ENCODE data around the gene PSMA7.

The PSMA7 gene

DNA sequence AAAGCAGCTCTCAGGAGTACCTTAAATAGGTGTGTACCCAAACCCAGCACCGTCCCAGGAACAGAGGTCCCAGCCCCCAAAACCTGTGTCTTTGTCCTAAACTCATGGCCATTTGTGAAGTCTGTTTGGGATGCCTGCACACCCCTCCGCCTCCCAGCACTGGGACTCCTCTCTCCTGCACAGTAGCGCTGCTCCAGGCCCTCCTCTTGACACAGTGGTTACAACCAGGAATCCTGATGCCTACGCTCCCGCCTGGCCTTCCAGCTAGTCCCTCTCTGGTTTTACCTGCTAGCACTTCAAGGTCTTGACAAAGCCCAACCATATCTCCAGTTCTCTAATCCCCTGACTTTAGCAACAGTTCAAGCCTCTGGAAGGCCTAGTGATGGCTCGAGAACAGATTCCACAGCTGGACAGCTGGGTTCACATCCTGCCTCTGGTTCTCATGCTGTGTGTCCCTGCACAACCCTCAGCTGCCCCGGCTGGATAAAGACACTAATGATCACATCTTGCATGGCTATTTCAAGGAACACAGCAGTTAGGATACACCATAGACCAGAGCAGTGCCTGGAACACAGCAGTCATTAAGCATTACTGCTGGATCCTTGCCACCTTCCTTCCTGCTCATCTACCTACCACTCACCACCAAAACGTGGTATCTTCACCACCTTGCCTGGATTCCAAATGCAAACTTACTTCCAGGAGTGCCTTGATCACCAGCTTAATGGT lies 5.6 kb downstream of the PSMA7 start:
- in situ Hi-C loops (cut with MboI; ENCODE audit: low sequenced_read_pairs): no loop called here

DNA sequence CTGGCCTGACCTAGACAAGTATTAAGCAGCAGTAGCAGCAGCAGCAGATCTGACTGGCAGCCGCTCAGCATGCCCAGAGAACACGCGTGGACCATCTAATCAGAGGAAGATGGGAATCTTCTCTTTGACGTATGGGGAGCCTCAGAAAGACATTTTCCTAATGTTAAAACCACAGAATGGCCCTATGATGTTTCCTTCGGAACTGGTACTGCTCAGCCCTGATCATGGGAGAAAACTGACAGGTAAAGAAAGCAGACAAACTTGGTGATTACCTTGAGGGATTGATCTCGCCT lies 6.2 kb downstream of the PSMA7 start:
- in situ Hi-C loops (cut with MboI; ENCODE audit: low sequenced_read_pairs): no loop called here

DNA sequence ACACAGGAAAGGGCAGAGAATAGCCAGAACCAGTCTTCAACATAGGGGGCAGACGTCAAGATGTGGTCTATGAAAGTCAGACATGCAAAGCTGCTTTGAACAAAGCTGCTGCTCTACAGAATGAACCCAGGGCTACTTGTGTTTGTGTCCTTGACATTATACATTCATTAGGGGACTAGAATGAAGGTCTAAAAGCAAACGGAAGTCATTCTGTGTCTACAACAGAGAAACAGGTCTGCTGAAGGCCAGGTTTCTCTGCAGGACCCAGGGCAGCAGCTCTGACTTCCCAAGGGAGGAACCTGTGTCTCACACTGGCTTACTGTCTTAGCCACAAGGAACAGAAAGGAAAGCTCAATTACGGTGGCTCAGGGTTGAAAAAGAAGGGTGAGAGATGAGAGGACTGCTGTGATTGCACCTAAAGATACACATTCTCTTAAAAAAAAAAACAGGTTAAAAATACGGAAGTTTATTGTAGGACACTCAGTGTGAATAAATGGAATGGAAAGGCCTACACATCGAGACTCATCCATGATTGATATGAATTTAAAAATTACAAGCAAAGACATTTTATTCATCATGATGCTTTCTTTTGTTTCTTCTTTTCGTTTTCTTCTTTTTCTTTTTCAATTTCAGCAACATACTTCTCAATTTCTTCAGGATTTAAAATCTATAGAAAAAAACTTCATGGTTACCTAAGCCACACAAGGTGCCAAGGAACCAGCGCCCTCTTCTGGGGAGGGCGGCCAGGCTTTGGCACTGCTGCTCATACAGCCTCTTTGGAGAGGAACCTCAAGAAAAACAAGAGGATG lies 6.7 kb downstream of the PSMA7 start:
- in situ Hi-C loops (cut with MboI; ENCODE audit: low sequenced_read_pairs): no loop called here

DNA sequence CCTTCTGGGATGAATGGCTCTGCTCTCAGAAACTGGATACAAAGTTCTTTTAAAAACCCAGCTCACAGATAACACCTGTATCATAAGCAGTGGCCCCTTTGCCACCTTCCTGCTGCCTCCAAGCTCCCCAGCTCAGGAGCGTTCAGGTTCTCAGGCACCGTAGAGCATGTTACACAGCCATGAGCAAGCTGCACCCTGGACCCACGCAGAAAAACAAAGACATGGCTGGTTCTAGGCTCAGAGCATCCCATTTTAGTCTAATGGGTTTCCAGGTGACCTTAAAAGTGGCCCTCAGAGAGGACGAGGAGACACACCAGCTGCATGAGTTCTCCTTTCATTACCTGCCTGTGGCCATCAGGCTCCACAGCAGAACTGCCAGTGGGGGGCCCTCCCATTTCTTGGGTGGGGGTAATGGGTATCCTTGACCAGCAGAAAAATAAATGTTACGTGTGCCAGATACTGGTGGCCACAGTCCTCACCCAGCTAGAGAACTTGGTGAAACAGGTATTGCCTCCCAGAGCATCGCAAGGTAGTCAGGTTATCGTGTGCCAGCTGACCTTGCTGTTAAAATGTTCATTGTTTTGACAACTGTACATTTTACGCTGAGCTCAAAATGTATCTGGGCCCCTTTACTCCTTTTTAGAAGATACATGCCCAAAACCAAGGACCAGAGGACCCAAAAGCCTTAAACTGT lies 7.5 kb downstream of the PSMA7 start:
- in situ Hi-C loops (cut with MboI; ENCODE audit: low sequenced_read_pairs): no loop called here

DNA sequence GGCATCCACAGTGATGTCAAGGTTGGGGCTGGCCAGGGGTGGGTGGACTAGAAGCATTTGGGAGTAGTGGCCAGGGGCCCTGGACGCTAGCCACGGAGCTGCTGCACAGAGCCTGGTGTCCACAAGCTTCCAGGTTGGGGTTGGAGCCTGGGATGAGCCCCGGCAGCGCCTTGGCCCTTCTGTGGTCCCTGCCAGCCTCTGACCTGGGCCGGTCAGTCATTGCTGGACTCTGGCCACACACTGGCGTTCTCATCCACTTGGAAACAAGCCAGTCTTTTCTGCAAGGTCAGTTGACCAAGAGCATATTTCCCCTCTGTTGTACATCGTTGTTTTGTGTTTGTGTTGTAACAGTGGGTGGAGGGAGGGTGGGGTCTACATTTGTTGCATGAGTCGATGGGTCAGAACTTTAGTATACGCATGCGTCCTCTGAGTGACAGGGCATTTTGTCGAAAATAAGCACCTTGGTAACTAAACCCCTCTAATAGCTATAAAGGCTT lies 8.4 kb downstream of the PSMA7 start:
- in situ Hi-C loops (cut with MboI; ENCODE audit: low sequenced_read_pairs): no loop called here

DNA sequence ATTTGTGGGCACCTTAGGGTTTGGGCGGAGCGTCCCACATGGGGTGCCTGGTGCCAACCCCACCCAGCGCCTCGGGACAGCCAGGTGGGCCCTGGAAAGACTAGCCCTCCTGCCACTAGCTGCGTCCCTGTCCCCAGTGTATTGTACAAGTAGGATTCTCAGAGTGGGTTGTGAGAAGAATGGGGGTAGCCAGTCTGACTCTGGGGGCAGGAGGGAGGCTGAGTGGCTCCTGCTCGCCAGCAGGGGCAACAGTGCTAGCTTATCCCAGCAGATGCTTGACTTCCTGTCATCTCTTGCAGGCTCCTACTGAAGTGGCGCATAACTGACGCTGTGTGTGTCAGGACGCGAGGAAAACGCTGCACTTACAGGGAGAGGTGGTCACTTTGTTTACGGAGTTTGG lies 9.3 kb downstream of the PSMA7 start:
- in situ Hi-C loops (cut with MboI; ENCODE audit: low sequenced_read_pairs): no loop called here

DNA sequence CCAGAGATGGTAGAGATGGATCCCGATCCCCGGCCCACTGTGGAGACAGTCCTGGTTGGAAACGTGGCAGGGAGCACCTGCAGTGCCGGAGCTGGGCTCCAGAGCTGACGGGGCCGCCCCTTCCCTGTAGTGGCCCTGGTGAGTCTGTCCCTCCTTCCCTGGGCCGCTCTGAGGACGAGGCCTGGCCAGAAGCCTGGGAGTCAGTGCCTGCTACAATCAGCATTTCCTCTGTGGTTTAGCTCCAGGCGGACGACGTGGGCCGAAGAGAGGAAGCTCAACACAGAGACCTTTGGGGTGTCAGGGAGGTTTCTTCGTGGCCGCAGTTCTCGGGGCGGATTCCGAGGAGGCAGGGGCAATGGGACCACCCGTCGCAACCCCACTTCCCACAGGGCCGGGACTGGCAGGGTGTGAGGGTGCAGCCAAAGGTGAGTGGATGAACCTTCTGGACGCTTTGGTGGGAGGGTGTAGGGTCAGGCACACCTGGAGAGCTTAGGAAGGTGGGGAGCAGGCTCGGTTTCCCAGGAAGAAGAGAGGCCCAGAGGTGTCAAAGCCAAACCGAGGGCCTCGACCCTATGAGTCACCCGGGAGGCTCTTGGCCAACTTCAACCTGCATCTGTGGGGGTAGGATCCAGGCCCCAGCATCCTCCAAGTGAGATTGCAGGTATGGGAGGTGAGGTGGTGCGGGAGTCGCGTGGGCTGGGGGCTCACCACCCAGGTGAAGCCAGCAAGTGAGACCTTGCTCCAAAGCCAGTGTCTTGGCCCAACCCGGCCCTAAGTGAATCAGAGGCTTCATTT lies 9.9 kb downstream of the PSMA7 start:
- in situ Hi-C loops (cut with MboI; ENCODE audit: low sequenced_read_pairs): no loop called here

DNA sequence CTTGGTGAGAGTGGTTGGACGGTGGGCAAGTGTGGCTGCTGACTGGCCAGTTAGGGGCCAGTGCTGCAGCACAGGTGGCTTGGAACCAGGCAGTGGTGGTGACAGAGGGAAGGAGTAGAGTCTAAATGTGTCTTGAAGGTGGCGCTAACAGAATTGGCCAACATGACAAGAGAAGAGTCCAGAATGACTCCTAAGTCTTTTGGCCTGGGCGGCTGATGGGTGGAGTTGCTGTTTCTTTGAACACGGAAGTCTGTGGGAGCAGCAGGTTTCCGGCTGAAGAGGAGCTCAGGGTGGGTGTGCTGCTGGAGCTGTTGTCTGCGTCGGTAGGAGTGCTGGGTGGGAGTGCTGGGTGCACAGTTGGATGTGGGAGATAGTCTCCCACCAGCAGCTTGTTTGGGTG lies 10.8 kb downstream of the PSMA7 start:
- in situ Hi-C loops (cut with MboI; ENCODE audit: low sequenced_read_pairs): no loop called here

DNA sequence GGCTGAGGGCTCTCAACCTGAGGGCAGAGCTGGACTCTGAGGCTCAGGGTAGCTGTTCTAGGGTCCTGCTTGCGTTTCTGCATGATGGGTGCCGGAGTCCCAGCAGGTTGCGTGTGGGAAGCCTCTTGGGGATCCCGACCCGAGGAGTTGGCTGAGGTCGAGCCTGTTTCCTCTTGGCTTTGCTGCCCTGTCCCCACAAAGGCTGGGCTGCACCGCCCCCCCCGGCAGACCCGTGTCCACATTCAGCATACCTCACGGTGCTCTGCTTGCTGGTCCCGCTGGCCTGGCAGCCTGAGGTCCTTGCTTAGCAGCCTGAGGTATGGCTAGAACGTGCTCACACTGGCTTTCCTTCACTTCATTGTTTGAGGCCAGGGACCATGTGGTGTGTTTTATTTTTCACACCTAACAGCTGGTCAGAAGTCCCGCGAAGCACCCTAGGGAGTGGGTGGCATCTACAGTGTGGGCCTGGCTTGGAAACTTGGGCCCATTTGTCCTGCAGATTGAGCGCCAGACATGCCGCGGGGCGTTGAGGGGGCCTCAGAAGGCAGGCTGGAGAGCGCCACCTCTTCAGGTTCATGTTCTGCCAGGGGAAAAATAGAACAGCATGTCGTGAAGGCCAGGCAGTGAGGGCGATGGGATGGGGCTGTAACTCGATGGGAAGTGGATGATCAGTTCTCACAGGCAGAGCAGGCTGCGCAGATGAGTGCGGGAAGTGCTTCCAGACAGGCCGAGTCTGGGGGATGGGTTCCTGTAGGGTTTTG lies 11.5 kb downstream of the PSMA7 start:
- in situ Hi-C loops (cut with MboI; ENCODE audit: low sequenced_read_pairs): no loop called here

DNA sequence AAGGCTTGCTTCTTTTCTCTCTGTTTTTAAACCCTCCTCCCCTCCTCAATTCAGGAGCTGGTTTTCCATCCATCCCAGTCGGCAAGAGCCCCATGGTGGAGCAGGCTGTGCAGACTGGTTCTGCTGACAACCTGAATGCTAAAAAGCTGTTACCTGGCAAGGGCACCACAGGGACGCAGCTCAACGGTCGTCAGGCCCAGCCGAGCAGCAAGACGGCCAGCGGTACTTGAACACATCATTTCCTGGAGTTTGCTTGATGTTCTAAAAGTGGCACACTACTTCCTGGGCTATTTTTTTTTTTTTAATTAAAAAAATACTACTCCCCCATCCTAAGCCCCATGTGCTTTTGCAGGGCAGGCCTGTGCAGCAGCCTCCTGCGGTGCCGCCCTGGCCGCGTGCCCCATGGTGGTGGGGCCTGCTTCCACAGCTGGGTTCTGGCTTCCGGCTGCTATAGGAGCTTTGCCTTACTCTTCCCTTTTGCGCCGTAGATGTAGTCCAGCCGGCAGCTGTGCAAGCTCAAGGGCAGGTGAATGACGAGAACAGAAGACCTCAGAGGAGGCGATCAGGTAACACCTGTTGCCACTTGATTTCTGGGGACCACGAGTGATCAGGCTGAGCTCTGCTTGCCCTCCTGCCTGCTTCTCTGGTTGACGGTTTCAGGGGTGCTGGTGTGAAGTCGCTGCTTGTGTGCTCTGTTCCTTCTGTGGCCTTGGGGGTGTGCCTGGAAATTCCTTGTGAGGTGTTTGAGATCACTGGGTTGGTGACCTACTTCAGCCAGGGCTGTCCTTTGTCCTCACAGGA lies 13.3 kb downstream of the PSMA7 start:
- in situ Hi-C loops (cut with MboI; ENCODE audit: low sequenced_read_pairs): no loop called here

DNA sequence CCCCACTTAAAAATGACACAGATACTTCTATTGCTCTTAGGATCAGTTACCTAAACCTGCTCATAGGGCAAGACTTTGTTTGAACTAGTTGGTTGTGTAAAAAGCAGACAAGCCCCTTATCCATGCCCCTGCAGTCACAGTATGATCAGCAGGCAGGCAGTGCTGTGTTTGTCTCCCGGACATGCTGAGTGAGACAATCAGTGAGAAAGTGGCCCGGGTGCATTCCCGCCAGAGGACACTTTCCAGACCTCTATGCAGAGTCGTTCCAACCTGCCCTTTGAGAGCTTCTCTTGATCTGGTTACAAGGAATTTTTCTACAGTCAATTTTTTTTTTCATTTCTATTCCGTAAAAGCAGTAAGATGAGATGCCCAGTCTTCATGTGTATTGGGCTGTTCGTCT lies 14.7 kb downstream of the PSMA7 start:
- in situ Hi-C loops (cut with MboI; ENCODE audit: low sequenced_read_pairs): no loop called here

DNA sequence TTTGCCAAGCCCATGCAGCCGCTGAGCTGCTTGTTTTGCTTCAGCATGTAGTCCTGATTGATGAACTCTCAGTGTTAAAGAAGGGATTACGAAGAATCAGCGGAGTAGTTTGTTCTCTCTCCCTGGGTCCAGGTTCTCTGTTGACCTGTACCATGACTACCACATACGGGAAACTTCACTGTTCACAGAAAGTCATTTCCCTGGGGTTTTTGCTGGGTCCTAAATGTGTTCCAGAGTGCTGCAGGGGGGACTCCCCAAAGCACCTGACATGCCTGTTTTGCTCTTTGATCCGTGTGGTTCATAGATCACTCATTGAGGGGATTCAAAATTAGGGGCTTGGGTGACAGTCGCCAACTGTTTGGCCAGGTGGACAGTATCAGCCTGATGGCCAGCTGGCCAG lies 15.4 kb downstream of the PSMA7 start:
- in situ Hi-C loops (cut with MboI; ENCODE audit: low sequenced_read_pairs): no loop called here

DNA sequence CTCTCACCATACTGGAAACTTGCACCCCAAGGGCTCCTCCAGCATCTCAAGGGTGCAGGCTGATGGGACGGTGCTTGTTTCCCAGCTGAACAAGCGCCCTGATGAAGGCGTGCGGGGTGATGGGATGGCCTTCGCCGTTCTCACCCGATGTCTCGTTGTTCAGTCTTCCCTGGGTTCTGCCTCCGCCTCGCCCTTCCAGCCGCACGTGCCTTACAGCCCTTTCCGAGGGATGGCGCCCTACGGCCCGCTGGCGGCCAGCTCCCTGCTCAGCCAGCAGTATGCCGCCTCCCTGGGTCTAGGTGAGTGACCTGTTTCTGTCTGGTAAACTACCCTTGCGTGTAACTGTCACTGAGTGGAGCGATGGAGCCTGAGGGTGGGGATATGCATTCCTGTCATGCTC lies 17.1 kb downstream of the PSMA7 start:
- in situ Hi-C loops (cut with MboI; ENCODE audit: low sequenced_read_pairs): no loop called here

DNA sequence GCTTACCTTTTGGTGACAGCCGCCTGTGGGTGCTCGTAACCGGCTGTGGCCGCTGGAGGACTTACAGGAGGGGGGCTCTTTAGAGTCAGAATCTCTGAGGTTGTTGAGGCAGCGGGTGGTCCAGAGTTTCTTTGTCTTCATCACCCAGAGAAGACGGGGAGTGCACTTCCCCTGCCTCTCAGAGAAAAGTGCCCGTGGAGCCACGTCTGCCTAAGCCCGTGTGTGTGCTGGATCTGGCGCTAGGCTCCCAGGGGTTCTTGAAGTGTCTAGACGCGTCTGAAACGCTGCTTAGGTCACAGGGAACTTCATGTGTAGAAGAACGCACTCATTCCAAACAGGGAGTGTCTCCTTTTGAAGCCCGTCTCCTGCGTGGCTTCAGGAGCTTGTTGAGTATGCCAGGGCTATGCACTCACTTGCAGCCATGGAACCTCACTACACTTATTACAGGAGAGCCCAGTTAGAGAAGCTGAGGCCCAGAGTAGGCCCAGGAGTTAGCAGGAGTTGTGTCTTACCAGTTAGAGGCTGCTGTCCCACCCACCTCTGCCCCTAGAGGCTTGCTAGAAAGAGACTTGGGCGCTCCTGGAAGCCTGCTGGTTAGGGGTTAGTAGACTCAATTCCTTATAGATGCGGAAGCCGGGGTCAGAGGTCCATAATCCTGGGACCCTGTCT lies 19.6 kb downstream of the PSMA7 start:
- in situ Hi-C loops (cut with MboI; ENCODE audit: low sequenced_read_pairs): no loop called here

DNA sequence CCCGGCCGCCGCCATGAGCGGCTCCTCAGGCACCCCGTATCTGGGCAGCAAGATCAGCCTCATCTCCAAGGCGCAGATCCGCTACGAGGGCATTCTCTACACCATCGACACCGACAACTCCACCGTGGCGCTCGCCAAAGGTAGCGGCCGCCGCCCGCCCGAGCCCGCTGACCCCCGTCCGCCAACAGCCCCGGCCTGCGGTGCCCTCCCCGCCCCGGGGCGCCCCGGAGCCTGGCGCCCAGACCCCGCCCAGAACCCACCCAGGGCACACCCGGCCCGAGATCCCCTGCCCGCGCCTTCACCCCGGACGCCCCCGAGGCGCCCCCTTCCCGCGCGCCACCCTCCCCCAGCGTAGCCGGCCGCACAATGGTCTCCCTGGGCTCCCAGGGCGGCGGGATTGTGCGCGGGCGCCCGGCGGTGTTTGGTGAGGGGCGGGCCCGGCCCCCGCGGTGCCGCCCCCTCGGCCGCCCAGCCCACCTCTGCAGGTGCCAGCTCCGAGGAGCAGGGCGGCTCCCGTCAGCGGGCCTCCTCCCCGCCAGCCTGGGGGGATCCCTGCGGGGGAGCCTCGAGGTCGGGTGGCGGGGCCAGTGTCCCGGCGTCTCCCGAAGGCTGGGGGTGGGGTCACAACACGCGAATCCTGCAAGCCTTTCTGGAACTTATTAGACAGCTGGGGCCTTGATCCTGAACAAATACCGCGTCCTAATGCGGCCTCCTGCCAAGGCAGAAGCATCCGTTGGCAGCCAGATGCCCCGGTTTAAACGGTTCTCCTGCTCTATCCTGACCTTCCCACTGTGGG lies 20.3 kb downstream of the PSMA7 start:
- in situ Hi-C loops (cut with MboI; ENCODE audit: low sequenced_read_pairs): no loop called here

DNA sequence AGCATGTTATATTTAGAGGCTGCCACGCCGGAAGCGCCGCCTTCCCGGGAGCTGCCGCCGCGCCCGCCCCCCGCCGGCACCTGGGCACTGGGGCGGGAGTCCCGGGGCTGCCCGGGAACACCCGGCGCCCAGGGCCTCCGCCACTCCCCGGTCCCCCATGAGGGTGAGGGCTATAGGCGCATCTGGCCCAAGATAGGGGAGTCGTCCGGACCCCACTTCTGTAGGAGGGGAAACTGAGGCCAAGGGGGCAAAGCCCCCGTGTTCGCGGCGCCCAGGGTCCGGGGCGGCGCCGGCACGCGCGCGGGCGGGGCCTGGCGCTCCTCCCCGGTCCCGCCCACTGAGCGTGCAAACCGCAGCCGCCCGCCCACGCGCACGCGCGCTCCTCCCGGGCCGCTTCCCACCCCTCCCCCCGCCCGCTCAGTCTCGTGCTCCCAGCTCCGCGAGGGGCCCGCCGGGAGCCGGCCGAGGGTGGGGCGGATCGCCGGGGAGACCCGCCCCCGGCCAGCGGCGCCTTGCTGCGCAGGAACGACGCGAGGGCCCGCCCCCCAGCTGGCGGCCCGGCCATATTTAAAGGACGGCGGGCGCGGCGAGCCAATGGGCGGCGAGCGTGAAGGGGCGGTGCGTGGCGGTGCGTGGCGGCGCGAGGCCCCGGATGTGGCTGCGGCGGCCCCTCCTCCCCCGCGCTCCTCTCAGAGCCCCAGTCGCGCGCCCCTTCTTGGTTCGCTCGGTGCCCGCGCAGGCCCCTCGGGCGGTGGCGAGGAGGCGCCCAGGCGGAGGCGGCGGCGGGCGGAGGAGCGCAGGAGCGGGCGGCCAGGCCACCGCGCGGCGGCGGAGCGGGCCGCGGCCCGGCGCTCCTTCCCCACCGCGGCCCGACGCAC lies 21.2 kb downstream of the PSMA7 start, which contains the start of gene LSM14B:
Gene LSM14B, plus strand, starts transcription at position 700 of the 878 bp plus-strand sequence. CDS start 192 bp downstream, outside the sequence.
- in situ Hi-C loops (cut with MboI; ENCODE audit: low sequenced_read_pairs): no loop called here

Data from HL-60/S4 (cell line).